Esophagus squamous epithelium (tissue), 4 donors: Measurements from ENCODE around the gene TBPL1.
A peak's percentile ranks its signal among the peaks of the same experiment; 100 is the strongest.

Experiments used
- CTCF ChIP-seq, 6 experiments: fragments of 450-650 bp in 4 of 6; fragments of 200-600 bp in 2 of 6; sonication (generic) in 2 of 6; IDR thresholded peaks; one replicate each; pipeline ENCODE4 v1.5.1; 2016 to 2019; ENCODE audit warnings: antibody characterized with exemption in 6 of 6, mild to moderate bottlenecking in 4 of 6, moderate library complexity in 4 of 6
- POLR2A ChIP-seq, 4 donors: fragments of 450-650 bp; IDR thresholded peaks; one replicate each; pipeline ENCODE4 v1.6.1; 2017; ENCODE audit warnings: antibody characterized with exemption in 4 of 4, mild to moderate bottlenecking in 4 of 4, moderate library complexity in 3 of 4

- TF ChIP-seq CTCF (IDR thresholded peaks at IDR 0.05) (peak; percentile 70 to 91 (median 82)), POLR2A (IDR thresholded peaks at IDR 0.05) (no peak)
Measured at GRCh38 chr6:133923938-133924593, 29.0 kb upstream of the TBPL1 start.
